HCT116 (cell line): ENCODE data around the gene EXOSC5.

ENCODE experiments used
- CEBPB ChIP-seq: IDR thresholded peaks from 2 replicates; pipeline ENCODE4 v1.6.1; 2012; ENCODE audit warnings: low read depth
- CTCF ChIP-seq, 3 experiments: fragments of 200-600 bp in 1 of 3; sonication (generic) in 1 of 3; IDR thresholded peaks in 2 of 3; conservative IDR thresholded peaks in 1 of 3; 2 replicates each; pipeline ENCODE4 v1.5.1; 2012 to 2017; ENCODE audit warnings: low read depth in 2 of 3, low read length in 2 of 3, antibody characterized with exemption in 1 of 3, borderline replicate concordance in 1 of 3, control low read depth in 1 of 3, mild to moderate bottlenecking in 1 of 3, mixed read lengths in 1 of 3, mixed run types in 1 of 3, moderate library complexity in 1 of 3; ENCODE audit not compliant: insufficient read depth in 1 of 3
- EZH2 ChIP-seq: fragments of 200-600 bp; sonication (generic); IDR thresholded peaks from 2 replicates; pipeline ENCODE4 v1.6.1; 2017; ENCODE audit warnings: antibody characterized with exemption, mixed run types
- JUND ChIP-seq: IDR thresholded peaks from 2 replicates; pipeline ENCODE4 v1.6.1; 2012

GRCh38 chr19:41409288-41409687 is 12.1 kb upstream of the EXOSC5 start:
- TF ChIP-seq JUND (no peak; the same call in 1 of the 2 replicates), CEBPB (no peak), EZH2 (no peak), CTCF (IDR thresholded peaks at IDR 0.05 in 2 of 3, conservative IDR thresholded peaks at IDR 0.05 in 1 of 3; ENCODE audit: borderline replicate concordance in 1 of 3, insufficient read depth in 1 of 3, low read depth in 2 of 3, low read length in 2 of 3) (no peak)
